Fibroblast of lung (primary cell): Measurements from ENCODE around the gene ACTN1. TPM values are rescaled to one million over a fixed set of nuclear protein-coding genes. Genes with fewer than 3 reads are reported as not detected.
"Not testable (repeated sequence)": the region's sequence is repeated elsewhere in the genome, so short reads cannot be mapped to it uniquely, and the experiment has no call there.

Experiments used
- DNase-seq, 2 donors: peaks; one replicate each; pipeline versions ENCODE4 v3.0.0 to v3.0.0-alpha.2; 2010; ENCODE audit warnings: low read depth in 2 of 2
- H2AFZ ChIP-seq: 2 replicates; pipeline ENCODE4 v1.5.1; 2012; ENCODE audit warnings: low read length, control low read depth, inconsistent platforms
- H3K27ac ChIP-seq: 2 replicates; pipeline ENCODE4 v1.5.1; 2011; ENCODE audit warnings: low read length, control low read depth; ENCODE audit not compliant: insufficient read depth
- H3K27me3 ChIP-seq: 2 replicates; pipeline ENCODE4 v1.5.1; 2011; ENCODE audit warnings: mild to moderate bottlenecking, low read length; ENCODE audit not compliant: control insufficient read depth, insufficient read depth
- H3K36me3 ChIP-seq: 2 replicates; pipeline ENCODE4 v1.5.1; 2011; ENCODE audit warnings: low read length; ENCODE audit not compliant: control insufficient read depth, insufficient read depth
- H3K4me1 ChIP-seq: 2 replicates; pipeline ENCODE4 v1.5.1; 2011; ENCODE audit warnings: low read length; ENCODE audit not compliant: control insufficient read depth, insufficient read depth; ENCODE audit errors: extremely low read depth
- H3K4me2 ChIP-seq: 2 replicates; pipeline ENCODE4 v1.5.1; 2011; ENCODE audit warnings: low read length, control low read depth; ENCODE audit not compliant: insufficient read depth; ENCODE audit errors: extremely low read depth
- H3K4me3 ChIP-seq, 4 experiments: fragments of 200-600 bp in 1 of 4; sonication (generic) in 1 of 4; replicated peaks in 1 of 4; 2 replicates each; pipeline ENCODE4 v1.5.1; 2011 to 2016; ENCODE audit warnings: low read length in 4 of 4, low read depth in 3 of 4, mild to moderate bottlenecking in 3 of 4, control low read depth in 2 of 4, inconsistent platforms in 1 of 4, mixed read lengths in 1 of 4; ENCODE audit not compliant: insufficient read depth in 1 of 4; ENCODE audit errors: control extremely low read depth in 1 of 4
- H3K79me2 ChIP-seq: 2 replicates; pipeline ENCODE4 v1.5.1; 2012; ENCODE audit warnings: mild to moderate bottlenecking, low read length, inconsistent platforms; ENCODE audit not compliant: control insufficient read depth, insufficient read depth
- H3K9ac ChIP-seq: 2 replicates; pipeline ENCODE4 v1.5.1; 2011; ENCODE audit warnings: mild to moderate bottlenecking, low read length, control low read depth; ENCODE audit not compliant: insufficient read depth
- H3K9me3 ChIP-seq: 2 replicates; pipeline ENCODE4 v1.5.1; 2012; ENCODE audit warnings: low read depth, low read length; ENCODE audit not compliant: control insufficient read depth, insufficient read depth
- H4K20me1 ChIP-seq: 2 replicates; pipeline ENCODE4 v1.5.1; 2011; ENCODE audit warnings: low read length; ENCODE audit not compliant: control insufficient read depth, insufficient read depth; ENCODE audit errors: extremely low read depth
- EZH2 ChIP-seq: IDR thresholded peaks from 2 replicates; pipeline ENCODE4 v1.5.1; 2012; ENCODE audit warnings: low read length, control low read depth, mild to moderate bottlenecking; ENCODE audit errors: missing control alignments
- polyA plus RNA-seq, 2 donors: library from polyadenylated mRNA; depleted of rRNA in 1 of 2; stranded (reverse) in 1 of 2; unstranded in 1 of 2; fragments of >200 nt; gene quantifications; 2 replicates each; pipeline ENCODE4 v1.2.1, GENCODE V29; 2011 to 2012; ENCODE audit warnings: missing spikeins in 1 of 2
- total RNA-seq: library from RNA; depleted of rRNA; stranded (reverse); fragments of >200 nt; gene quantifications from 2 replicates; pipeline ENCODE4 v1.2.1, GENCODE V29; 2014
- TF ChIP-seq, protein P1 (sequence below), 2 donors: IDR thresholded peaks in 1 of 2; conservative IDR thresholded peaks in 1 of 2; 1 replicate in 1 of 2; 2 replicates in 1 of 2; pipeline ENCODE4 v1.5.1; 2011 to 2012; ENCODE audit warnings: low read length in 2 of 2, control low read depth in 1 of 2, inconsistent platforms in 1 of 2, low read depth in 1 of 2, mild to moderate bottlenecking in 1 of 2

The ACTN1 gene
- total and polyA plus RNA-seq, 2 donors (not counting 1 experiment from before 2014, with no cell fraction given), result 254 to 729 TPM

DNA sequence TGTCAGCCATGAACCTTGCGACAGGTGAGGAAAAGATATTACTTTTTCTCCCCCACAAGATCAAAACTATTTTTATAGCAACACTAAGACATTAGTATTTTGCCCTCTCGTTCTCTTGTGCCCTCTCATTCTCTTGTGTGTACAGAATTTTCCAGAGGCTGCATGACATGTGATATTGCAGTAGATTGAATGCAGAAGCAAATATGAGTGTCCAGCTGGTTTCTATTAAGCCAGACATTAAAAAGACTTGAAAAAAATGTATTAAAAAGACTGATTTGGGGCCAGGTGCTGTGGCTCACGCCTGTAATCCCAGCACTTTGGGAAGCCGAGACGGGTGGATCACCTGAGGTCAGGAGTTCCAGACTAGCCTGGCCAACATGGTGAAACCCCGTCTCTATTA is 122.5 kb downstream of the ACTN1 start:
- DNase-seq, result no peak

DNA sequence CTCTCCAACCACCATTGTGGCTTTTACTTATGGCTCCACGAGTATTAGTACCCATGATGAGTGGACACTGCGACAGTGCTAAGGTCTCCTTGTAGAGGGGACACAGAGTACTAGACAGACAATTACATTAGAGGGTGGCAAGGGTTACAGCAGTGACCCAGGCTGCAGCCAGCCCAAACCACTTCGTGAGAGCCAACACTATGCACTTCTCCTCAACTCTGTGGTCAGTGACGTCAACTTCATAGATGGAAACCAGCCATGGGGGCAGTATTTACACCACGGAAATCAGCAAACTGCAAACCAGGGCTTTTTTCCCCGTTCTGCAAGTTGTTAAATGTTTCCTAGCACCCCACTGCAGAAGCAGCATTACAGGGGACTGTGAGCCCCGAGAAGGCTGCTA is 124.7 kb downstream of the ACTN1 start:
- Histone ChIP-seq H3K4me3 (no peak overlapping the region), H3K9me3 (no peaks in the 10 kb centered on the region), H3K79me2 (no peaks in the 10 kb centered on the region), H2AFZ (no peak overlapping the region), H3K4me2 (no peak overlapping the region), H4K20me1 (no peaks in the 10 kb centered on the region), H3K4me1 (no peaks in the 10 kb centered on the region), H3K27ac (no peak overlapping the region), H3K36me3 (peaks cover 1% of the 10 kb centered on the region), H3K9ac (no peak overlapping the region), H3K27me3 (no peaks in the 10 kb centered on the region)
- DNase-seq, result peak in 1 of 2 donors; percentile 59
- no peak for TF ChIP-seq EZH2
- TF ChIP-seq, protein P1, sequence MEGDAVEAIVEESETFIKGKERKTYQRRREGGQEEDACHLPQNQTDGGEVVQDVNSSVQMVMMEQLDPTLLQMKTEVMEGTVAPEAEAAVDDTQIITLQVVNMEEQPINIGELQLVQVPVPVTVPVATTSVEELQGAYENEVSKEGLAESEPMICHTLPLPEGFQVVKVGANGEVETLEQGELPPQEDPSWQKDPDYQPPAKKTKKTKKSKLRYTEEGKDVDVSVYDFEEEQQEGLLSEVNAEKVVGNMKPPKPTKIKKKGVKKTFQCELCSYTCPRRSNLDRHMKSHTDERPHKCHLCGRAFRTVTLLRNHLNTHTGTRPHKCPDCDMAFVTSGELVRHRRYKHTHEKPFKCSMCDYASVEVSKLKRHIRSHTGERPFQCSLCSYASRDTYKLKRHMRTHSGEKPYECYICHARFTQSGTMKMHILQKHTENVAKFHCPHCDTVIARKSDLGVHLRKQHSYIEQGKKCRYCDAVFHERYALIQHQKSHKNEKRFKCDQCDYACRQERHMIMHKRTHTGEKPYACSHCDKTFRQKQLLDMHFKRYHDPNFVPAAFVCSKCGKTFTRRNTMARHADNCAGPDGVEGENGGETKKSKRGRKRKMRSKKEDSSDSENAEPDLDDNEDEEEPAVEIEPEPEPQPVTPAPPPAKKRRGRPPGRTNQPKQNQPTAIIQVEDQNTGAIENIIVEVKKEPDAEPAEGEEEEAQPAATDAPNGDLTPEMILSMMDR (conservative IDR thresholded peaks at IDR 0.05 in 1 of 2, IDR thresholded peaks at IDR 0.05 in 1 of 2; ENCODE audit: low read depth in 1 of 2, low read length in 2 of 2), result no peak

More for the DNA sequence above, 122.5 kb downstream of the ACTN1 start:
- TF ChIP-seq EZH2, result no peak
- TF ChIP-seq, protein P1 (conservative IDR thresholded peaks at IDR 0.05 in 1 of 2, IDR thresholded peaks at IDR 0.05 in 1 of 2; ENCODE audit: low read depth in 1 of 2, low read length in 2 of 2), result no peak
- no peaks in the 10 kb centered on the region for H3K9me3 ChIP-seq
- no peaks in the 10 kb centered on the region for H3K79me2 ChIP-seq
- H3K4me3 ChIP-seq, result no peak overlapping the region
- no peak overlapping the region for H2AFZ ChIP-seq
- H4K20me1 ChIP-seq, result no peaks in the 10 kb centered on the region
- H3K4me2 ChIP-seq, result no peak overlapping the region
- H3K9ac ChIP-seq, result no peak overlapping the region
- peaks cover 1% of the 10 kb centered on the region for H3K36me3 ChIP-seq
- no peaks in the 10 kb centered on the region for H3K4me1 ChIP-seq
- H3K27me3 ChIP-seq, result no peaks in the 10 kb centered on the region
- H3K27ac ChIP-seq, result no peak overlapping the region

DNA sequence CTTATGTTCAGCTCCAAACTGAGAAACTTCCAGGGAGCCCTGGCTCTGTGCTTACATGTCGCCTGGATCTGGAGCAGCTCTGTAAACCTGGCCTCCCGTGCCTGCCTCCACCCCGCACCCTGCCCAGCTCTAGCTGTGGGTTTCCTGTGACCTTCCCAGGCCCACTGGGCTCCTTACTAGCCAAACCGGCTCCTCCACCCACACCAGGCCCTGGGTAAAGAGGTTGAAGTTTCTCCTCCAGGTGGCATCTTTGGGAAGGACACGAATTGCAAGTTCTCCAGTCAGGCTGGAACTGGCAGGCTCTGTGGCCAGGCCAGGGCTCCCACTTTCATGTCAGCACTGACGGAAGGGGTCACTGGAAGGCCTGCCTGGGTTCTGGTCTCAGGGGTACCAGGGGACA is 125.4 kb downstream of the ACTN1 start:
- TF ChIP-seq, protein P1 (conservative IDR thresholded peaks at IDR 0.05 in 1 of 2, IDR thresholded peaks at IDR 0.05 in 1 of 2; ENCODE audit: low read depth in 1 of 2, low read length in 2 of 2), result no peak
- TF ChIP-seq EZH2, result no peak
- Histone ChIP-seq H3K27me3 (no peaks in the 10 kb centered on the region), H3K9ac (no peak overlapping the region), H3K4me2 (no peak overlapping the region), H3K27ac (no peak overlapping the region), H3K4me1 (no peaks in the 10 kb centered on the region), H3K79me2 (no peaks in the 10 kb centered on the region), H3K9me3 (no peaks in the 10 kb centered on the region), H3K4me3 (no peak overlapping the region), H4K20me1 (no peaks in the 10 kb centered on the region), H3K36me3 (peaks cover 1% of the 10 kb centered on the region), H2AFZ (no peak overlapping the region)
- no peak for DNase-seq

DNA sequence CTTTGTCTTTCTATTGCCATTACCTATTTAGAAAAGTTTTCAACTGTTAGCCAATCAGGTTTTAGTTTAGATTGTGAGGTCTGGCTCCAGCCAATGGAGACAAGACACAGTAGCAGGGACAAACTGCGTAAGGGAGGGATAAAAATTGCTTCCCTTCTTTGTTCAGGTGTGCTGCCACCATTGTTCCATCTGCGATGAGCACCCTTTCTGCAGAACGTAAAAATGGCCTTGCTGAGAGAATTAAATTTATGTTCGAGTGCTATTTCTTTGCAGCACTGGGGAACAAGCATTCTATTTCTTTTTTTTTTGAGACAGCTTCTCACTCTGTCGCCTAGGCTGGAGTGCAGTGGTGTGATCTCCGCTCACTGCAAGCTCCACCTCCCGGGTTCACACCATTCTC is 126.6 kb downstream of the ACTN1 start:
- not testable (repeated sequence) for H3K36me3 ChIP-seq

More for the DNA sequence above, 126.6 kb downstream of the ACTN1 start:
- H2AFZ ChIP-seq, H3K9me3 ChIP-seq, H3K4me3 ChIP-seq, H3K79me2 ChIP-seq, DNase-seq, H4K20me1 ChIP-seq, H3K9ac ChIP-seq, H3K27ac ChIP-seq, H3K4me1 ChIP-seq, H3K4me2 ChIP-seq, H3K27me3 ChIP-seq: not testable (repeated sequence)
